Neural progenitor cell (in vitro differentiated cells): ENCODE measurements around the gene MRPL16. TPM values are rescaled to one million over a fixed set of nuclear protein-coding genes. Genes with fewer than 3 reads are reported as not detected.
A peak's percentile ranks its signal among the peaks of the same experiment; 100 is the strongest.

Experiments used
- DNase-seq: peaks from one replicate; pipeline ENCODE4 v3.0.0-alpha.2; 2016; ENCODE audit warnings: low spot score
- H2AFZ ChIP-seq: fragments of 200-600 bp; sonication (generic); replicated peaks from 2 replicates; pipeline ENCODE4 v1.6.1; 2016; ENCODE audit warnings: antibody characterized with exemption
- H3F3A ChIP-seq: fragments of 200-600 bp; sonication (generic); 2 replicates; pipeline ENCODE4 v1.6.1; 2016; ENCODE audit warnings: antibody characterized with exemption, low read depth
- H3K27ac ChIP-seq: fragments of 200-600 bp; sonication (generic); 2 replicates; pipeline ENCODE4 v1.5.1; 2016; ENCODE audit warnings: mild to moderate bottlenecking
- H3K27me3 ChIP-seq: fragments of 200-600 bp; sonication (generic); 2 replicates; pipeline ENCODE4 v1.6.1; 2016; ENCODE audit warnings: mild to moderate bottlenecking, moderate library complexity
- H3K36me3 ChIP-seq: fragments of 200-600 bp; sonication (generic); 2 replicates; pipeline ENCODE4 v1.5.1; 2016
- H3K4me1 ChIP-seq: fragments of 200-600 bp; sonication (generic); 2 replicates; pipeline ENCODE4 v1.6.1; 2016; ENCODE audit warnings: mixed run types
- H3K4me2 ChIP-seq: fragments of 200-600 bp; sonication (generic); 2 replicates; pipeline ENCODE4 v1.6.1; 2016
- H3K4me3 ChIP-seq: fragments of 200-600 bp; sonication (generic); 2 replicates; pipeline ENCODE4 v1.5.1; 2016
- H3K79me2 ChIP-seq: fragments of 200-600 bp; sonication (generic); 2 replicates; pipeline ENCODE4 v1.6.1; 2016; ENCODE audit warnings: low read depth
- H3K9ac ChIP-seq: fragments of 200-600 bp; sonication (generic); 2 replicates; pipeline ENCODE4 v1.6.1; 2016
- H3K9me3 ChIP-seq: fragments of 200-600 bp; sonication (generic); 2 replicates; pipeline ENCODE4 v1.5.1; 2016; ENCODE audit warnings: low read depth
- H4K20me1 ChIP-seq: fragments of 200-600 bp; sonication (generic); 2 replicates; pipeline ENCODE4 v1.6.1; 2016; ENCODE audit warnings: low read depth
- H3K27ac Mint-ChIP-seq: 3 replicates; pipeline ENCODE4 v1.8.0; 2021; ENCODE audit warnings: mixed read lengths
- H3K27me3 Mint-ChIP-seq: 2 replicates; pipeline ENCODE4 v1.8.0; 2022; ENCODE audit warnings: low read depth, mild to moderate bottlenecking, inconsistent platforms, moderate library complexity, mixed read lengths; ENCODE audit not compliant: insufficient read depth
- H3K36me3 Mint-ChIP-seq: 3 replicates; pipeline ENCODE4 v1.8.0; 2021; ENCODE audit warnings: mixed read lengths
- H3K4me1 Mint-ChIP-seq: 3 replicates; pipeline ENCODE4 v1.8.0; 2021; ENCODE audit warnings: mixed read lengths
- H3K4me3 Mint-ChIP-seq: 3 replicates; pipeline ENCODE4 v1.8.0; 2021; ENCODE audit warnings: mild to moderate bottlenecking, moderate library complexity, mixed read lengths
- H3K9me3 Mint-ChIP-seq: 3 replicates; pipeline ENCODE4 v1.8.0; 2020; ENCODE audit warnings: mixed read lengths
- CTCF ChIP-seq: fragments of 200-600 bp; sonication (generic); IDR thresholded peaks from 2 replicates; pipeline ENCODE4 v1.5.1; 2017; ENCODE audit warnings: antibody characterized with exemption, mild to moderate bottlenecking
- EZH2 ChIP-seq: fragments of 200-600 bp; sonication (generic); IDR thresholded peaks from 2 replicates; pipeline ENCODE4 v1.6.1; 2017; ENCODE audit warnings: antibody characterized with exemption, mild to moderate bottlenecking, moderate library complexity
- EZH2phosphoT487 ChIP-seq: fragments of 200-600 bp; sonication (generic); IDR thresholded peaks from 2 replicates; pipeline ENCODE4 v1.6.1; 2017; ENCODE audit warnings: antibody characterized with exemption
- total RNA-seq: library from RNA; depleted of rRNA; stranded (reverse); fragments of >200 nt; gene quantifications from 2 replicates; pipeline ENCODE4 v1.2.3, GENCODE V29; 2015; ENCODE audit warnings: low replicate concordance

Gene MRPL16
- total RNA-seq, 1 donor from 2014 or later: 49.8 TPM

- no peak for TF ChIP-seq EZH2phosphoT487
- Histone ChIP-seq H4K20me1 (no peaks in the 10 kb centered on the region), H3K27me3 (no peaks in the 10 kb centered on the region), H3K4me1 (peaks cover 17% of the 10 kb centered on the region), H3K9me3 (no peaks in the 10 kb centered on the region), H3K27ac (no peak overlapping the region), H3K4me3 (peak overlapping the region; percentile 66), H3F3A (peaks cover 5% of the 10 kb centered on the region), H3K9ac (no peak overlapping the region), H3K4me2 (peak overlapping the region; percentile 75), H2AFZ (peak overlapping the region; percentile 80), H3K36me3 (no peaks in the 10 kb centered on the region), H3K79me2 (peaks cover 17% of the 10 kb centered on the region)
- Mint-ChIP-seq H3K27ac (no peak overlapping the region), H3K4me3 (peak overlapping the region; percentile 95), H3K4me1 (peaks cover 15% of the 10 kb centered on the region), H3K36me3 (peaks cover 9% of the 10 kb centered on the region), H3K27me3 (peaks cover 5% of the 10 kb centered on the region), H3K9me3 (no peaks in the 10 kb centered on the region)
- DNase-seq: no peak
These were observed 307 bp upstream of the MRPL16 start for GRCh38 chr11:59810911-59811259.

GRCh38 chr11:59807047-59807610 is 3.4 kb downstream of the MRPL16 start:
- H3K4me1 Mint-ChIP-seq: peaks cover 17% of the 10 kb centered on the region
- no peak overlapping the region for H3K27ac Mint-ChIP-seq
- peak overlapping the region; percentile 2 for H3K4me3 Mint-ChIP-seq

GRCh38 chr11:59804061-59804460 is 6.5 kb downstream of the MRPL16 start:
- H3K9me3 Mint-ChIP-seq: no peaks in the 10 kb centered on the region
- no peak for DNase-seq
- H3K4me3 ChIP-seq: no peak overlapping the region
- H3K4me3 Mint-ChIP-seq: no peak overlapping the region
- peaks cover 6% of the 10 kb centered on the region for H3K79me2 ChIP-seq
- H3K4me1 Mint-ChIP-seq: peaks cover 5% of the 10 kb centered on the region
- no peaks in the 10 kb centered on the region for H3K9me3 ChIP-seq
- no peak overlapping the region for H3K27ac Mint-ChIP-seq
- peaks cover 10% of the 10 kb centered on the region for H3K36me3 Mint-ChIP-seq
- peaks cover 11% of the 10 kb centered on the region for H3F3A ChIP-seq
- H3K4me1 ChIP-seq: peaks cover 7% of the 10 kb centered on the region
- no peaks in the 10 kb centered on the region for H3K27me3 ChIP-seq
- no peak overlapping the region for H3K9ac ChIP-seq
- H3K27ac ChIP-seq: no peak overlapping the region
- TF ChIP-seq EZH2phosphoT487 (no peak), CTCF (no peak), EZH2 (no peak)
- H2AFZ ChIP-seq: no peak overlapping the region
- H3K4me2 ChIP-seq: no peak overlapping the region
- H3K36me3 ChIP-seq: no peaks in the 10 kb centered on the region
- H4K20me1 ChIP-seq: peaks cover 6% of the 10 kb centered on the region
- H3K27me3 Mint-ChIP-seq: no peaks in the 10 kb centered on the region

More at GRCh38 chr11:59807047-59807610, 3.4 kb downstream of the MRPL16 start:
- H2AFZ ChIP-seq: no peak overlapping the region
- no peak overlapping the region for H3K9ac ChIP-seq
- H3K9me3 ChIP-seq: no peaks in the 10 kb centered on the region
- peaks cover 8% of the 10 kb centered on the region for H3K4me1 ChIP-seq
- no peaks in the 10 kb centered on the region for H3K36me3 ChIP-seq
- peaks cover 3% of the 10 kb centered on the region for H4K20me1 ChIP-seq
- TF ChIP-seq EZH2: no peak
- no peak for TF ChIP-seq CTCF
- TF ChIP-seq EZH2phosphoT487: no peak
- peaks cover 17% of the 10 kb centered on the region for H3K79me2 ChIP-seq
- no peak overlapping the region for H3K4me3 ChIP-seq
- H3F3A ChIP-seq: peaks cover 8% of the 10 kb centered on the region
- no peaks in the 10 kb centered on the region for H3K27me3 ChIP-seq
- Mint-ChIP-seq H3K36me3 (peaks cover 10% of the 10 kb centered on the region), H3K9me3 (no peaks in the 10 kb centered on the region), H3K27me3 (no peaks in the 10 kb centered on the region)
- no peak overlapping the region for H3K4me2 ChIP-seq
- H3K27ac ChIP-seq: no peak overlapping the region
- no peak for DNase-seq

GRCh38 chr11:59802639-59803176 is 7.9 kb downstream of the MRPL16 start:
- Histone ChIP-seq H3K9me3 (no peaks in the 10 kb centered on the region), H3K27ac (no peak overlapping the region), H3F3A (peaks cover 11% of the 10 kb centered on the region), H3K27me3 (no peaks in the 10 kb centered on the region), H2AFZ (no peak overlapping the region), H3K4me1 (peaks cover 7% of the 10 kb centered on the region), H3K36me3 (no peaks in the 10 kb centered on the region), H3K4me2 (no peak overlapping the region), H3K4me3 (no peak overlapping the region), H4K20me1 (peaks cover 6% of the 10 kb centered on the region), H3K9ac (no peak overlapping the region), H3K79me2 (no peaks in the 10 kb centered on the region)
- no peak for TF ChIP-seq EZH2phosphoT487
- TF ChIP-seq CTCF: peak; percentile 69
- Mint-ChIP-seq H3K4me3 (no peak overlapping the region), H3K27ac (no peak overlapping the region), H3K4me1 (peaks cover 5% of the 10 kb centered on the region), H3K27me3 (no peaks in the 10 kb centered on the region), H3K36me3 (peaks cover 8% of the 10 kb centered on the region), H3K9me3 (no peaks in the 10 kb centered on the region)
- DNase-seq: peak; percentile 45
